Measurements from ENCODE around the gene DSPP.

Gene DSPP

DNA sequence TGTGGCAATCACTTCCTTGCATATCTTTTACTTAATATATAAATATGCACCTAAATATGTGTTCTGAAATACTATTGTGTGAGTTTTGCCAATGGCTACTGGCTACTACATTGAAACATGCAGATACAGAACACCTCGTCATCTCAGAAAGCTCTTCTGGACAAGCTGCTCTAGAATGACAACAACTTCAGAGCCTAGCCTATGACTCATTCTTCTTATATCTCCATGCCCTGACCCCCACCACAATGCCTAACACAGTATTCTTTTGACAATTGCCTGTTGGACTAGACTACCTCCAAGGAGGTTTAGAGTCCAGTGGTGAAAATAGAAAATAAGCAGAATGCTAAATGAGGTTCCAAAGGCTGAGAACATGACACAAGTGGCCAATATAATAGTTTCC is 24.1 kb downstream of the DSPP start:
- DNase-seq, result no peak

DNA sequence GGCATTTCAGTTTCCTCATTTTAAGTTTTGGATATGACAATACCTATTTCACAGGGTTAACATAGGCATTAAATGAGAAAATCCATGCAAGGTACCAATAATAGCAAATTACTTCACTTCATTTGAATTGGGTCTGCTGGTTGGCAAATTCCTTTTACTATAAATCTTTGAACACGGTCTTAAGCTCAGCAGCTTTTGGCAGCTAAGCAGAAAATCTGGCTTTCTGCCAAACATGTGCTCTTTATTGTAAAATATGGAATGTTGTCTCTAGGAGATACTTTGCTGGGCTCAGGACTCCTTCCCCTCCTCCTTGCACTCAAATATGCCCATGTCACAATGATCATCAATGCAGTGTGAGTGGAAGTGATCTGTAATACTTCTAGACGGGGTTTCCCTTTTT is 24.9 kb downstream of the DSPP start:
- no peak for DNase-seq

DNA sequence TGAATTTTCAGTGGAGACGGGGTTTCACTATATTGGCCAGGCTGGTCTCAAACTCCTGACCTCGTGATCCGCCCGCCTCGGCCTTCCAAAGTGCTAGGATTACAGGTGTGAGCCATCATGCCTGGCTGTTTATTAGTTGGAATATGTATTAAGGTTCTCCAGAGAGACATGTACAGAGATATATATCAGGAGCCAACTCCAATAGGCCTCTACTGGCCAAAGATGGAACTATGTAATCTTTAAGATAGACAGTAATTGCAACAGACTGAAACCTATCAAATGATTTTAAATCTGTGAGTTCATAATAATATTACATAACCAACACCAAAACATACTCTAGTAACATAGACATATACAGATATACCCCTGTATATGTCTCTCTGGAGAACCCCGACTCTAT is 36.0 kb downstream of the DSPP start:
- DNase-seq, result no peak

DNA sequence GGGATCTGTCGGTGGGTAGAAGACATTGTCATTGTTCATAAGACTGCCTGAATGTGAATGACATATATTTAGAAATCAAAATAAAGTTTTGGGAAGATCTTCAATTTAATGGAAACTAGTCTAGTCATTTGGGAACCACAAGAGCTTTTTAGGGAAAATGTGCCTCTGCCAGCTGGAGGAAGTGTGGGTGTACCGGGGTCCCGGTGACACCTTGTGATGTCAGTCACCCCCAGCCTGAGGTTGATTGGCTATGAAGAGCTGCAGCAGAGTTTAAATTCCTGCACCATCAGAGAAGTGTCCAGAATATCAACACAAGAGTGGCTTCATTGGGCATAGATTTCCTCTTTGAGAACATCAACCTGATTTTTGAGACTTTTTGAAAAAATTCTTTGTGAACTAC is 41.7 kb downstream of the DSPP start, which contains the start of gene DMP1:
DMP1 (plus strand) TSS at position 301 of the 400 bp plus-strand sequence. CDS start 6,213 bp downstream, outside the sequence.
- no peak for DNase-seq

DNA sequence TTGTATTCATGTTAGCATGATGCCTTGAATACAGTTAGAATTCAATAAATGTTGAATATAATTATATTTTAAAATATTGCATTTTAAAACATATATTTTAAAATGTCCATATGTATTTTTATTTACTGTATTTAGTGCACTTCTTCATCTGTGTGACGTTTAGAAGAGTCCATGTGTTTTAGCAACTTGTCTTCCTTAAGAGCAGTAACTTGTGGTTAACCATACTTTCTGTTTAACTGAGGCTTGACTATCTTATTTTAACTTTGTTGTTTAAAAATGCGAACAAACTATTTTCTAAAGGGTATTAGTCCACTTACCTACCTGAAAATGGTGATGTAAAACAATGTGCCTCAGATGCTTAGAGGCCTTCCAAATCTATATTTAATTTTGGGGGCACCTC is 42.6 kb downstream of the DSPP start:
- no peak for DNase-seq

DNA sequence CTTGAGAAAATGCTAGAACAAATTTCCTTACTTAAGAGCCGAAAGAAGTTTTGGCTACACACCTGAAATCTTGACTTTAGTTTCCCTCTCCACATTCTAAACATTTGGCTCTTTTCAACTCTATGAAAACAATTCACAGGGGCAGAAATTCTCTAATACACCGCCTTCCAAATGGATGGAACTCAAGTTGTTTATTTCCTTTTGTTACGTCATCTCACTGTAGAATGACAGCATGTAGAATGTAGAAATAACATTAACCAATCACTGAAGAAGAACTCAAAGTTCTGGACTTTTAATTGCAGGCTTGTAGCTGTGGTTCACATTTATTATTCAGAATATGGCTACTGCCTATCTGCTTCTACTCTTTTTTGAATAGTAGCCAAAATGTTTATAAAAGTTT is 43.6 kb downstream of the DSPP start:
- DNase-seq, result no peak

DNA sequence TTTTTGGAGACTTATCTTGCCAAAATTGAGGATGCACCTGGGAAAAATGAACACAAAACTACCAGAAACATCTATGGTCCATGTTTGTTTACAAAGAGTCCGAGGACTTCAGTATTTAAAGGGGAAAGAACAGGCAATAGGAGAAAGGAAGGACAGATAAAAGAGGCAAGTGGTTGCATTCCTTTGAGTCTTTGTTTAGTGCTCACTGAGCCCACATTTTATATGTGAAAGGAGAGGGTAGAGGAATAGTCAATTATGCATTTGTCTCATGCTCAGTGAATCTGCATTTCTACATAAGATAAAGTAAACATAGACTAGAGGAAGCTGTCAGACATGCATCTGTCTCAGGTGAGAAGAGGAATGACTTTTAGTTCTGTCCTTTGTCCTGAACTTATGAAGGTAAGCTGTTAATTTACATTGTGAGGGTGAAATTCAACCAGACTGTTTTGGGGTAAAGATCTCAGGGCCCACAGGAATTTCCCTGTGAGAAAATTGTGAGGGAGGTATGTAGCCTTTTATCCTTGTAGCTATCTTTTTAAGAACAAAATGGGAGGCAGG is 46.2 kb downstream of the DSPP start:
- DNase-seq, result no peak

DNA sequence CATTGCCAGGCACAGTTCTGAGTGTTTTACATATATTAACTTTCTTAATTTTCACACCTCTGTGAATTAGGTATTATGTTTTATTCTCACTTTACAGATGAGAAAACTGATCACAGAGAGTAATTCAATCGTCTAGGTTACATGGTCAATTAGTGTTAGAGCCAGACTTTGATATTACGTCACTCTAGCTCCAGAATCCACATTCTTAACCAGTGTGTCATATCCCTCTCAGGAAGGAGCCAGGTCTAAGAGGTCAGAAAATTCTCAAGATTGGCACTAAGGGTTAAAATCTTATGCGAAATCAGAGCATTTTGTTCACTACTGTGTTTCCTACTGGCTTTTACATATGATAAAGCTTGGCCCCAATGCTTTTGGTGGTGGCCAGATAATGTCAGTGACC is 49.2 kb downstream of the DSPP start:
- DNase-seq, result no peak

DNA sequence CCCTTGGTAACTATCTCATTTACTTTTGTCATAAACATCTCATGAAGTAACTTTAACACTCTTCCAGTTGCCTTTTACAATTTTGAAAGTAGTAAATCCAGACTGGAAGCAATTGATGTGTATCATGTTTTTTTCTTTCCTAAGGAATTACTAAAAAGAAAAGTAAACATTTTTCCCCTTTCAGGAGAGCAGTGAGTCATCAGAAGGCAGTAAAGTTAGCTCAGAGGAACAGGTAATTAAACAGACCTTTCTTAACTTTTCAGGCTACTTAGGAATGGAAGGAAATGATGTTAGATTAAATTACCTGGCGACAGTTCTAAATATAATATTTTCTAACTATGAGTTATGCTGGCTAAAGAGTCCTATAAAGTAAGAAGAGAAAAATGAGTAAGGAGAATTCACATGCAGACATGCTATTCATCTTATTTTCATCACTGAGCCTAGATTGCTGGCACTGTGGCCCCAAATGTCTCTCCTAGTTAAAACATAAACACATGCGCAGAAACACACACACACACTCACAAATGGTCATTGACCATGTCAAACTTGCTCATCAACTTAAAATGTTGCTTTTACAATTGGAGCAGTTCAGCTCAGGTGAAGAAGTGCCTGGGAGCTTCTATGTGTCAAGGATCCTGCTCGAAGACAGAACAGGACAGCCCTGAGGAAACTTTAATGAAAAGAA is 51.1 kb downstream of the DSPP start:
- DNase-seq, result no peak

DNA sequence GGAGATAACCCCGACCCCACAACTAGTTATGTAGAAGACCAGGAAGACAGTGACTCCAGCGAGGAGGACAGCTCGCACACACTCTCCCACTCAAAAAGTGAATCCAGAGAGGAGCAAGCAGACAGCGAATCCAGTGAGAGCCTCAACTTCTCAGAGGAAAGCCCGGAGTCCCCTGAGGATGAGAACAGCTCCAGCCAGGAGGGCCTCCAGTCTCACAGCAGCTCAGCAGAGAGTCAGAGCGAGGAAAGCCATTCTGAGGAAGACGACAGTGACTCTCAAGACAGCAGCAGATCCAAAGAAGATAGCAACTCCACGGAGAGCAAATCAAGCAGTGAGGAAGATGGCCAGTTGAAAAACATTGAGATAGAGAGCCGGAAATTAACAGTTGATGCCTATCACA is 54.5 kb downstream of the DSPP start:
- no peak for DNase-seq

Measured in central memory CD4-positive, alpha-beta T cell (primary cell).